GDM1 (cell line): Measurements from ENCODE around the gene ITGB4.
"Not testable (repeated sequence)": the region's sequence is repeated elsewhere in the genome, so short reads cannot be mapped to it uniquely, and the experiment has no call there.

Experiments
- DNase-seq: peaks from one replicate; lab custom pipeline; 2025; lab: John Stamatoyannopoulos, UW

The ITGB4 gene

DNA sequence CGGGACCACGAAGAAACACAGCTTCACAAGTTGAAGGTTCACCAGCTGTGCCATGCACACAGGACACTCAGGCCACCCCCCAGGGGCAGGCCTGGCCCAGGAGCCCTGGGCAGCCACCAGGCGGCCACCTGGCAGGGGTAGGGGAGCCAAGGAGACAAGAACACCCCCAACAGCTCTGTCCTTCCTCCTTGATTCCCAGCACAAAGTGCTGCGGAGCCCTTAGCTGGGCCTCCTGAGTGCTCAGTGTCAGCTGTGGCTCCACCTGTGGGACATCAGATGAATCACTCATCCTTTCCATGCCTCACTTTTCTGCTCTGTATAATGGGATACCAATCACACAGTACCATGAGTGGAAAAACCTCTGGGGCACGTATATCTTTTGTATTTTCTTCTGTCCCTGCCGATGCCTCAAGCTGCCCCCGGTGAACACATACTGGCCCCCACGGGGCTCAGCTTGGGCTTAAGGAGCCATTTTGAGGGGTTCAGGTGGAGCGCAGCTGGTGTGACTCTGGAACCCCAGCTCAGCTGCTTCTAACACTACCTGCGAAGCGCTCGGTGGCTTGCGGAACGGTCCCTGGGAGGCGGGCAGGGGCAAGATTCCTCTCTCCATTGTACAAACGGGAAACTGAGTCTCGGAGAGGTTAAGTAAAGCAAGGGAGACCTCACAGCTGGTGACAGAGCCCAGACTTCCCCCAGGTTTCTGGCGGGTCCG is 31.7 kb downstream of the ITGB4 start:
- no peak for DNase-seq

DNA sequence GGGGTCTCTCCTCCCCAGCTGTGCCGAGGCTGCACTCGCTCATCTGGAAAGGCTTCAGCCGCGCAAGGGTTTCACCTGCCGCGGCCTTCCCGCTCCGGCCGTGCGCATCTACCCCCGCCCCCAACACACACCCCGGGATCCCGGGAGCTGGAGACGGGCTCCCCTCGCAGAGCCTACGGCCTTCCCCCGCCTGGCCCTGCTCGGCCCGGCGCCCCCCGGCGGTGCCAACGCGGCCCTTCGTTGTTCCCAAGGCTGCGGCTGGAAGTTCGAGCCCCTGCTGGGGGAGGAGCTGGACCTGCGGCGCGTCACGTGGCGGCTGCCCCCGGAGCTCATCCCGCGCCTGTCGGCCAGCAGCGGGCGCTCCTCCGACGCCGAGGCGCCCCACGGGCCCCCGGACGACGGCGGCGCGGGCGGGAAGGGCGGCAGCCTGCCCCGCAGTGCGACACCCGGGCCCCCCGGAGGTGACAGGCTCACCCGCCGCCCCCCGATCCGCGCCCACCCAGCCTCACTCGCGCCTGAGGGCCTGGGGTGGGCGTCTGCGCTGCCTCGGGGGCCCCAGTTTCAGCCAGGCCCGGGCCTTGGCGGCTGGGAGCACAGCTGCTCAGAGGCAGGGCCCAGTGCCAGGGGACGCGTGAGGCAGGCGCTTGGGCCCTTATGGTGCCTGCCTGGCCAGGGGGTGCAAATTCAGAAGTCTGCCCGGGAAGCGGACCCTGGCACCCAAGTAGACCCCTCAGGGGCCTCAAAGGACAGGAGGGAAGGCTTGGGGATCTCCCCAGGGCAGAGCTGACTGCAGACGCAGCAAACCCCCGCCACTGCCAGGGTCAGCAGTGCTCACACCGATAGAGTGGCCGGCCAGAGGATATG is 32.5 kb downstream of the ITGB4 start:
- peak; percentile 29 for DNase-seq

DNA sequence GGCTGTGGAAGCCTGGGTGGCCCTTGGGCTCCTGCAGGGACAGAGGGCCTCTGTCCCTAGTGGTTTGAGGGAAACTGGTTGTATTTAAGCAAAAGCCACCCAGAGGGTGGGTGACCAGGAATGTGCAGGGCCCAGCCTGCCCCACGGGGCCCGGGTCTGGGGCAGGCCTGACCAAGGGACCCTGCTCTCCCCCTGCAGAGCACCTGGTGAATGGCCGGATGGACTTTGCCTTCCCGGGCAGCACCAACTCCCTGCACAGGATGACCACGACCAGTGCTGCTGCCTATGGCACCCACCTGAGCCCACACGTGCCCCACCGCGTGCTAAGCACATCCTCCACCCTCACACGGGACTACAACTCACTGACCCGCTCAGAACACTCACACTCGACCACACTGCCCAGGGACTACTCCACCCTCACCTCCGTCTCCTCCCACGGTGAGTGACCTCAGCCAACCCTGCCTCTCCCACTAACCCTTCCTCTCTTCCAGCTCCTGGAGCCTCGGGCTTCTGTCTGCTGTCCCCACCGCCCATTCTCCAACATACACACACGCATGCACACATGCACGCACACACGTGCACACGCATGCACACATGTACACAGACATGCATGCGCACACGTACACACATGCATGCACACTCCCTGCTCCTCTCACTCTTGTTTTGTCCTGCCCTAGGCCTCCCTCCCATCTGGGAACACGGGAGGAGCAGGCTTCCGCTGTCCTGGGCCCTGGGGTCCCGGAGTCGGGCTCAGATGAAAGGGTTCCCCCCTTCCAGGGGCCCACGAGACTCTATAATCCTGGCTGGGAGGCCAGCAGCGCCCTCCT is 33.3 kb downstream of the ITGB4 start:
- DNase-seq: no peak

DNA sequence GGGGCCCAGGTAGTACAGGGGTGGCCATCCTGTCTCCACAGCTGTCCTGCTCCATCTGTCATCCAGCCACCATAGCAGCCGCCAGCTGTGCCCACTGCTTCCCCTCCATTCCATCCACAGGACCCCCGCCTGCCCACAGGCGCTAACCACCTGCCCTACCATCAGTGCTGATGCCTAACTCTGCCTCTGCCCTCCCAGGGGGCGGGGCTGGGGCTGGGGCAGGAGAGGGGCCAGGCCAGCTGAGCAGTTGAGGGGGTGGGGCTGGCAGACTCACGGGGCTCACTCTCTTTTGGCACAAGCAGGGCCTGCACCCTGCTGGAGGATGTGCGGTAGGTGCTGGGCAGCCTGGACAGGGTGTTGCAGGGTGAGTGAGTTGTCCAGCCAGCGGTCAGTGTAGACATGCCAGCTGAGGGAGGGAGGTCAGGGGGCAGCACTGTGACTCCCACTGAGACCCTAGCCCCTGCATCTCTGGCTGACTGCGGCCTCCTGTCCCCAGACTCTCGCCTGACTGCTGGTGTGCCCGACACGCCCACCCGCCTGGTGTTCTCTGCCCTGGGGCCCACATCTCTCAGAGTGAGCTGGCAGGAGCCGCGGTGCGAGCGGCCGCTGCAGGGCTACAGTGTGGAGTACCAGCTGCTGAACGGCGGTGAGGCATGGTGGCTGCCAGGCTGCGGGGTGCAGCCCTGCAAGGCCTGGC is 34.1 kb downstream of the ITGB4 start:
- DNase-seq: no peak

DNA sequence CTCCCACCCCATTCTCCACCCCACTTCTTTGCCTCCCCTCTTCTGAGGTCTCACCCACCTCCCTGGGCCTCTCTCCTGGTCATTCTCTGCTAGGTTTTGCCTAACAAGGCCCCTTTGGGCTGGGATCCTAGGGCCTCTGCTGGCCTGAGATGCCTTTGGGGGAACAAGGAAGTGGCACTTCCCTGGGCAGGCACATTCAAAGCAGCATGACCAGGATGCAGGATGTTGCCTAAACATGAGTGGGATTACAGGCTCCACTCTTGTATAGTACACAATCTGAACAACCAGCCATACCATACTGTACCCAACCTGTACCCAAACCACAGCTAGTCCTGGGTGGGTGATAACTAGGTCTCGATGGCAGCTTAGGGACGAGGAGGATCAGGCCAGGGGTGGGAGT is 34.7 kb downstream of the ITGB4 start:
- DNase-seq: no peak

DNA sequence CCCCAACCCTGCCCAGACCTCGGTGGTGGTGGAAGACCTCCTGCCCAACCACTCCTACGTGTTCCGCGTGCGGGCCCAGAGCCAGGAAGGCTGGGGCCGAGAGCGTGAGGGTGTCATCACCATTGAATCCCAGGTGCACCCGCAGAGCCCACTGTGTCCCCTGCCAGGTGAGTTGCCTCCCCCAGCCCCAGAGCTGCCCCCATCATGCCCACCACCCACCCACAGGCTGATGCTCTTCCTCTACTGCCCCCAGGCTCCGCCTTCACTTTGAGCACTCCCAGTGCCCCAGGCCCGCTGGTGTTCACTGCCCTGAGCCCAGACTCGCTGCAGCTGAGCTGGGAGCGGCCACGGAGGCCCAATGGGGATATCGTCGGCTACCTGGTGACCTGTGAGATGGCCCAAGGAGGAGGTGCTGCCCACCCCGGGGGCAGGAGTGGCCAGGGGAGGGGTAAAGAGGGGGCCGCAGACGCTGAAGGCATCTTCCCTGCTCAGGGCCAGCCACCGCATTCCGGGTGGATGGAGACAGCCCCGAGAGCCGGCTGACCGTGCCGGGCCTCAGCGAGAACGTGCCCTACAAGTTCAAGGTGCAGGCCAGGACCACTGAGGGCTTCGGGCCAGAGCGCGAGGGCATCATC is 35.3 kb downstream of the ITGB4 start:
- no peak for DNase-seq

DNA sequence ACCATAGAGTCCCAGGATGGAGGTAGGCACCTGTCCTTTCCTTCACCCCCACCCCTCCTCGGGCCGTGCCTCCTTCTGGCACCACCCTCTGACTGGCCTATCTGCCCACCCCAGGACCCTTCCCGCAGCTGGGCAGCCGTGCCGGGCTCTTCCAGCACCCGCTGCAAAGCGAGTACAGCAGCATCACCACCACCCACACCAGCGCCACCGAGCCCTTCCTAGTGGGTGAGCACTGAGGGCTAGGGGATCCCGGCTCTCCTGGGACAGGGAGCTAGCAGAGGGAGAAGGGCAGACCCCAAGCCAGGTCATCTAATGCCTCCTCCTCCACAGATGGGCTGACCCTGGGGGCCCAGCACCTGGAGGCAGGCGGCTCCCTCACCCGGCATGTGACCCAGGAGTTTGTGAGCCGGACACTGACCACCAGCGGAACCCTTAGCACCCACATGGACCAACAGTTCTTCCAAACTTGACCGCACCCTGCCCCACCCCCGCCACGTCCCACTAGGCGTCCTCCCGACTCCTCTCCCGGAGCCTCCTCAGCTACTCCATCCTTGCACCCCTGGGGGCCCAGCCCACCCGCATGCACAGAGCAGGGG is 35.9 kb downstream of the ITGB4 start:
- DNase-seq: no peak

DNA sequence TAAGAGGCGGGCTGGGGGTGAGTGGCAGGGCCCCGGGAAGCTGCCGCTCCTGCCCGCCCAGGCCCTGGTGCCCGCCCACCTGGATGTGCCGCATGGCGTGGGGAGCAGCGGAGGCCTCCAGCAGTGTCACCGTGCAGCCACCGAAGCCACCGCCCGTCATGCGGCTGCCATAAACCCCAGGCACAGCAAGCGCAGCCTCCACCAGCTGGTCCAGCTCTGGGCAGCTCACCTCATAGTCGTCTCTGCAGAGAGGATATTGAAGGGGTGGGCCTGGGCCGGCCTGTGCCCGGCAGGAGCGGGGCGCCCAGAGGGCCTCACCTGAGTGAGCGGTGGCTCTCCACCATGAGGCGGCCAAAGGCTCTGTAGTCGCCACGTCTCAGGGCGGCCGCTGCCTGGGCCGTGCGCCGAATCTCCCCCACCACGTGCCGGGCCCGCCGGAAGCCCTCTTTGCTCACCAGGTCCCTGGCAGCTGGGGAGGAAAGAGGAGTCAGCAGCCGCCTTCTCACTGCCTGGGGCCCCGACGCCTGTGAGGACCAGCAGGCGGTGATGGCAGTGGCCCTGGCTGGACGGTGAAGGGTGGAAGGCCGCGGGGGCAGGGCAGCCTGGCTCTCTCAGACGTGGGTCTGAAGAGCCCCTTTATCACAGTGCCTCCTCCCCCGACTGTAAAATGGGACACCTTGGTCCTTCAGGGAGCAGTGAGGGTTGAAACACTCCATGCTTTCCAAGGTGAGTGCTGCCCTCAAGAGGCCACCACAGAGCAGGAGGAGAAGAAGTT is 37.1 kb downstream of the ITGB4 start:
- DNase-seq: no peak

DNA sequence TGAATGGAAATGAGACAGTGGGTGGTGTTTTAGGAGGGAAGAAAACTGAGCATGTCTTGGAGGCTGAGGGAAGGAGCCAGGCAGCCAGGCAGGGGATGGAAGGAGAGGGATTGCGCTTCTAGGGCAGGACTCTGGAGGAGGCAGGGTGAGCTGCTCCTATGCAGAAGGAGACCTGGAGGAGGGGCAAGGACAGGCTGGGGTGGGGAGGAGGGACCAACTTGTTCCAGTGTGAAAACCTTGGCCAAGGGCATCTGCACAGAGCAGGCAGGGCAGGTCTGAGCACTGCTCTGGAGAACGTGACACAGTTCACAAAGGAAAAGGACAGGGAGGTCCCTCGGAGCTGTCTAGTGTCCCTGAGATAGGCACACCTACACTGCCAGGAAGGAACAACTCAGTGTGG is 38.2 kb downstream of the ITGB4 start:
- no peak for DNase-seq

DNA sequence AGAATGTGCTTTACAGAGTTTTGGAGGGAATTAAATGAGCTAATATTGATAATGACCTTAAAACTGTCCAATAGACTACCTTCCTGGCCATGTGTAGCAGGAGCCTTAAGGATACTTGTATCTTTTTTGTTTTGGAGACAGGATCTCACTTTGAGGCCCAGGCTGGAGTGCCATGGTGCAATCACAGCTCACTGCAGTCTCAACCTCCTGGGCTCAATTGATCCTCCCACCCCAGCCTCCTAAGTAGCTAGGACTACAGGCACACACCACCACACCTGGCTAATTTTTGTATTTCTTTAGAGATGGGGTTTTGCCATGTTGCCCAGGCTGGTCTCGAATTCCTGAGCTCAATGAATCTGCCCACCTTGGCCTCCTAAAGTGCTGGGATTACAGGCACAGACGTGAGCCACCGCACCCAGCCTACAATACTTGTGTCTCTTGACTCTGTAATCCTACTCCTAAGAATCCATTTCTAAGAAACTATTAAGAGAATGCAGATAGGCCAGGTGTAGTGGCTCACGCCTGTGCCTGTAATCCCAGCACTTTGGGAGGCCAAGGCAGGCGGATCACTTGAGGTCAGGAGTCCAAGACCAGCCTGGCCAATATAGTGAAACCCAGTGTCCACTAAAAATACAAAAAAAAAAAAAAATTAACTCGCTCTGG is 38.9 kb downstream of the ITGB4 start:
- DNase-seq: not testable (repeated sequence)

DNA sequence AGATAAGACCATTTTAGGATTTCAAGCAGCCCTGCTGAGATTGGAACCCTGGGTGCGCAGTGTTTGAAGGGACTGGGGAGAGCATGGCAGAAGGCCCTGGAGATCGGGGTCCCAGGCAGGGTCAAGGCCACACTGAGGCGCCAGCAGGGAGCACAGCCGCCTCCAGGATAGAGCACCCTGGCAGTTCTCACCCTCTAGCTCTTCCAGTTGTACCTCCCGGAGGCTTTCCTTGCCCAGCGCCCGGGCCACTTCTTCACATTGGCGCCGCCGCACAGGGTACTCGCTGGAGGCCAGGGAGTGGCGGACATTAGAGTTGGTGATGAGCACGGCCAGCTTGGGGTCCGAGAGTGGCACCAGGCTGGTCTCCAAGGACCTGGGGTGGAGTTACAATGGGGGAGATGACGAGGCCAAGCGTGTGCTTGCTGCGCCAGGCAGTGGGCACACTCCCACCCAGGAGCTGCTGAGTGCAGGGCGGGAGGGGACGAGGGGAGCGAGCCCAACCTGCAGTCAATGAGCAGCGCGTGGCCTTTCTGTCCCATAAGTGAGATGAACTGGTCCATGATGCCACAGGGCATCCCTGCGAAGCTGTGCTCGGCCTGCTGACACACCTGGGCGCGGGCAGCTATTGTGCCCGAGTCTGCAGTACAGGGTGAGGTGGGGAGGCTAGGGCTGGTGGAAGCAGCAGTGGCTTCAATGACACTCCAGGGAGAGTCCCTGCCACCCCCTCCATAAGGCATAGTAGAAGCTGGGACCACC is 41.4 kb downstream of the ITGB4 start:
- no peak for DNase-seq

DNA sequence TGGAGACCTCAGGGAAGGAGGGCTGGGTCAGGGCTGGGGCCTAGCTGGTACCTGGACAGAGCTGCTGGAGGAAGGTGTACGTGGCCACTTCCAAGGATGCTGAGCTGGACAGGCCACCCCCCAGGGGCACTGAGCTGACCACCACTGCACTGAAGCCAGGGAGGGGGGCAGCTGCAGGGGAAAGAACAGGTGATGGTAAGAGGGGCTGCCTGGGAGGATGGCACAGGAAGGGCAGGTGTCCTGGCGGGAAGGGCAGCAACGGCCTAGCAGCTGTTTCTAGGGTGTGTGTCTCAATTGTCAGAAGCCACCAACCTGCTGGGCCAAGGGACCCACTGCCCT is 42.0 kb downstream of the ITGB4 start:
- no peak for DNase-seq

DNA sequence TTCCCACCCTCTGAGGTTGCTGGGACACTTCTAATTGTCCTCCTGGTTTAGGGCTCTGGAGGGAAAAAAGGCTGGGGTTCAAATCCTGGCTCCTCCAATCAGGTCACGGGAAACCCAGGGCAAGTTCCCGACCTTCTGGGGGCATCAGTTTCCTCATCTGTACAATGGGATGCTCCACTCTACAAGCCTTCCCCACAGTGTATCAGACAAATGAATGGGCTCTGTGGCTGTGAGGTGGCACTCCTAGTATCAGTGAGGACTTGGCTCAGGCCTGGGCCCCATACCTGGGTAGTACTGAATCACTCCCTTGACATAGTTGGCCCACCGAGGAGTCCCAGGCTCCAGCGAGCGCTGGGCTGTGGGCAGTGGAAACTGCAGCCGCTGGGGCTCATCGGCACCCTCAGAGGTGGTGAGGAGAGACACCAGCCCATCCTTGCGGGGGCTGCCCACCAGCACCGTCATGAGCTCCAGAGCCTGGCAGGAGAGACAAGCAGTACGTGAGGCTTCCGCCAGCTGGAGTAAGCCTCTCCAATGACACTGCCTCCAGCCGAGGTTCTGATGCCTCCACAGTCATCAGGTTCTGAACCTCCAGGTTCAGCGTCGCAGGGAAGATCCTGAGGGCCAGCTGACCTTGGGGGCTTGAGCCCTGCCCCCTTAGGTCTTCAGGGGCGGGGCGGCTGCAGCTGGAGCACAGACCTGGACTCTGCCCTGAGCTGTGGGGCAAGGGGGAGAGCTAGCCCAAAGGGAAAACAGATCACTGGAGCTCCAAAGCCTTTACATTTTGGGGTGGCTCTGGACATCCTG is 42.6 kb downstream of the ITGB4 start:
- no peak for DNase-seq

DNA sequence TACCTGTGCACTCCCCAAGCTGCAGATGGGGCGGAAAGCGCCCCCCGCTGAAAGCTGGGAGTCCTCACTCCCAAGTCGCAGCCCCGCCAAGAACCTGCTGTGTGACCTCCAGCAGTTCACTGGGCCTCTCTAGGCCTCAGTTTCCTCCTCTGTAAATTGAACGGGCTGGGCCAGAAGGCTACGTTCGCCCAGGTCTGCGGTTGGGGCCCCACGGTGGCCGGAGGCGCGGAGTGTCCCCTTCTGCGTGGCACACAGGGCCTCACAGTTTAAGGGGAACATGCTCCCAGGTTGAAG is 43.1 kb downstream of the ITGB4 start:
- no peak for DNase-seq

DNA sequence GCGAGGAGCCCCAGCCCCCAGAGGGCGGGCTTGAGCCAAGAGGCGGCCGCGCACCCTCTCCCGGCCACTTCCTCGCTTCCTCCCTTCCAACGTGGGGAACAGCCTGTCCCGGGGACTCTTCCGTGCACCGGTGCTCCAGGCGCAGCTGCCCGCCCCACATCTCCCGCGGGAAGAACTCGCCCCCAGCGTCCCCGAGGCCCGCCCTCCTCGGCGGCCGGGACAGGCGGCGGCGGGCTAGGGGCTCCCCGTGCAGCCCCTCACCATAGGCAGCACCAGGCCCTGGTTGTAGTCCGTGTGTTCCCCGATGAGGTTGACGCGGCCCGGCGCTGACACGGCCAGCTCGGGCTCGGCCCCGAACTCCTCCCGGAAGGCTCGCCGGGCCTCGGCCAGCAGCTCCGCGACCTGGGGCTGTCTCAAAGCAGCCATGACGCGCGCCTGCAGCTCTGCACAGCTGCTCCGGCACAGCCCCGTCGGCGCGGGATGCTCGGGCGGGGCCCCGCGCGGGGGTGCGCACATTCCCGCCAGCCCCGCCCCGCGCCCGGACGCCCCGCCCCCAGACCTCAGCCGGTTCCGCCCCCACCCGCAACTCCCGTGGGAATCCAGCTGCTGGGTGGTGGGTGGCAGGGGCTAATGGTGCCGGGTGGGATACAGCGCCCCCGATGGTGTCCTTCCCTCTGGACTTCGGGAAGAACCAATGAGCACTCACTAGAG is 43.6 kb downstream of the ITGB4 start, which contains the start of gene GALK1:
Gene GALK1, minus strand, starts transcription at position 482 of the 711 bp plus-strand sequence. Its CDS starts 56 bp downstream, at position 426.
- peak; percentile 65 for DNase-seq

DNA sequence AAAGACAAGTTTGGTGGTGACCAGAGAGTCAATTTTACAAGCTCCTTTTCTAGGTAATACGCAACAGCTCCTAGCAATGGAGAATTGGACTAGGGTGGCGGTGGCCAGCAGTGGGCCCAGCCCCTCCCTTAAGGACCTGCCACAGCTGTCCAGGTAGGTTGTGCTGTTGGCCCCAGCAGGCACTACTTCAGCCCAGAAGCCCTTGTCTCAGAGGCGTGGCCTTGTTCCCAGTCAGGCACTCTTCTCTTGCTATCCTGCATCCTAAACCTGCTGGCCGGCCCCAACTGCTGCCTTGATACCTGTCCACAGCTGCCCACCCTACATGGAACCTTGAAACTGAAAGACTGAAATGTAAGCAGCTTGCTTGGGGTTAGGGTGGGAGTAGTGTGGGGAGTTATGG is 44.7 kb downstream of the ITGB4 start:
- DNase-seq: no peak

DNA sequence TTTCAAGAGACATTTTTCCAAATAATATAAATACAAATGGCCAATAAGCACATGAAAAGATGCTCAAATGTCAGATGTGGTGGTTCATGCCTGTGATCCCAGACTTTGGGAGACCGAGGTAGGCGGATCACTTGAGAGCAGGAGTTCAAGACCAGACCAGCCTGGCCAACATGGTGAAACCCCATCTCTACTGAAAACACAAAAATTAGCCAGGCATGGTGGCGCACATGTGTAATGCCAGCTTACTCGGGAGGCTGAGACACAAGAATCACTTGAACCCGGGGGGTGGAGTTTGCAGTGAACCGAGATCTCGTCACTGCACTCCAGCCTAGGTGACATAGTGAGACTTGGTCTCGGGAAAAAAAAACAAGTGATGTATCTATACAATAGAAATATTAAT is 46.6 kb downstream of the ITGB4 start:
- no peak for DNase-seq

DNA sequence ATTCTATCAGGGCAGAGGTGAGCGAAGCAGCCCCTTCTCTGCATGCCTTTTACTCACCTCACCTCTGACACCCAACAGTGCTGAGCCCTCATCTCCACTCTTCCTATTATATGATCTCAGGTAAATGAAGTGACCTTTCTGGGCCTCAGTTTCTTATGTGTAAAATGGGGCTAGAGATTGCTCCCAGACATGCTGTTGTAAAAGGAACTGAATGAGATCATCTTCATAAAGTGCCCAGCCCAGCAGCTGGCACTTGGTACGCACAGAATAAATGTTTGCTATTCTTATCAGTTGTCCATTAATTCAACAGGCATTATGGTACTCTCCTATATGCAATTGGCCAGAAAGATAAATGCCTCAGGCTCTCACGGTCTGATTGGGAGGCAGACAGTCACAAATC is 48.3 kb downstream of the ITGB4 start:
- no peak for DNase-seq
